C4-2B (cell line): ENCODE results near the gene MED13L.
"Not testable (repeated sequence)": the region's sequence is repeated elsewhere in the genome, so short reads cannot be mapped to it uniquely, and the experiment has no call there.

Experiments
- H3K27ac ChIP-seq: fragments of 450-650 bp; 2 replicates; pipeline ENCODE4 v1.5.1; 2017
- ZFX ChIP-seq: fragments of 450-650 bp; IDR thresholded peaks from 2 replicates; pipeline ENCODE4 v1.6.1; 2017
- TF ChIP-seq, protein P1 (sequence below): fragments of 450-650 bp; conservative IDR thresholded peaks from 2 replicates; pipeline ENCODE4 v1.5.1; 2017; ENCODE audit warnings: mild to moderate bottlenecking

MED13L gene

GRCh38 chr12:116284396-116284795, 6.9 kb upstream of the MED13L start:
- TF ChIP-seq, protein P1, sequence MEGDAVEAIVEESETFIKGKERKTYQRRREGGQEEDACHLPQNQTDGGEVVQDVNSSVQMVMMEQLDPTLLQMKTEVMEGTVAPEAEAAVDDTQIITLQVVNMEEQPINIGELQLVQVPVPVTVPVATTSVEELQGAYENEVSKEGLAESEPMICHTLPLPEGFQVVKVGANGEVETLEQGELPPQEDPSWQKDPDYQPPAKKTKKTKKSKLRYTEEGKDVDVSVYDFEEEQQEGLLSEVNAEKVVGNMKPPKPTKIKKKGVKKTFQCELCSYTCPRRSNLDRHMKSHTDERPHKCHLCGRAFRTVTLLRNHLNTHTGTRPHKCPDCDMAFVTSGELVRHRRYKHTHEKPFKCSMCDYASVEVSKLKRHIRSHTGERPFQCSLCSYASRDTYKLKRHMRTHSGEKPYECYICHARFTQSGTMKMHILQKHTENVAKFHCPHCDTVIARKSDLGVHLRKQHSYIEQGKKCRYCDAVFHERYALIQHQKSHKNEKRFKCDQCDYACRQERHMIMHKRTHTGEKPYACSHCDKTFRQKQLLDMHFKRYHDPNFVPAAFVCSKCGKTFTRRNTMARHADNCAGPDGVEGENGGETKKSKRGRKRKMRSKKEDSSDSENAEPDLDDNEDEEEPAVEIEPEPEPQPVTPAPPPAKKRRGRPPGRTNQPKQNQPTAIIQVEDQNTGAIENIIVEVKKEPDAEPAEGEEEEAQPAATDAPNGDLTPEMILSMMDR = no peak
- no peak overlapping the region for H3K27ac ChIP-seq

- not testable (repeated sequence) for H3K27ac ChIP-seq
These were observed 6.4 kb upstream of the MED13L start for GRCh38 chr12:116283881-116284280.

GRCh38 chr12:116282371-116283286, 5.1 kb upstream of the MED13L start:
- no peak overlapping the region for H3K27ac ChIP-seq
- no peak for TF ChIP-seq ZFX
- TF ChIP-seq, protein P1 = no peak

DNA sequence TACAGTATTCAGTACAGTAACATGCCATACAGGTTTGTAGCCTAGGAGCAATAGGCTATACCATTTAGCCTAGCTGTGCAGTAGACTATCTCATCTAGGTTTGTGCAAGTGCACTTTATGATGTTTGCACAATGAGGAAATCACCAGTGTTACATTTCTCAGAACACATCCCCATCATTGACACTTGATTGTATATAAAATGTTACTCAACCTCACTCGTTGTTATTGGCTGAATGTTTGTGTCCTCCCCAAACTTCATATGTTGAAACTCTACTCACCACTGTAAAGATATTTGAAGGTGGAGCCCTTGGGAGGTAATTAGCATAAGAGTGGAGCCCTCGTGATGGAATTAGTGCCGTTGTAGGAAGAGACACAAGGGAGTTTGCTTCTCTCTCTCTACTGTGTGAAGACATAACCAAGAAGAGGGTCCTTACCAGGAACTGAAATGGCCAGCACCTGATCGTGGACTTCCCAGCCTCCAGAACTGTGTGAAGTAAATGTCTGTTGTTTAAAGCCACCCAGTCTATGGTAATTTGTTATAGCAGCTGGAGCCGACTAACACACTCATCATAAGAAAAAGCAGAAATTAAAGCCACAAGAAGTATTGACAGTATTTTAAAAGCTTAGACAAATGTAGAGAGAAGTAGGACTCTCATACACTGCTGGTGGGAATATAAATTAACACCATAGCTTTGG, 3.2 kb upstream of the MED13L start:
- no peak overlapping the region for H3K27ac ChIP-seq
- TF ChIP-seq, protein P1 = no peak
- TF ChIP-seq ZFX = no peak

DNA sequence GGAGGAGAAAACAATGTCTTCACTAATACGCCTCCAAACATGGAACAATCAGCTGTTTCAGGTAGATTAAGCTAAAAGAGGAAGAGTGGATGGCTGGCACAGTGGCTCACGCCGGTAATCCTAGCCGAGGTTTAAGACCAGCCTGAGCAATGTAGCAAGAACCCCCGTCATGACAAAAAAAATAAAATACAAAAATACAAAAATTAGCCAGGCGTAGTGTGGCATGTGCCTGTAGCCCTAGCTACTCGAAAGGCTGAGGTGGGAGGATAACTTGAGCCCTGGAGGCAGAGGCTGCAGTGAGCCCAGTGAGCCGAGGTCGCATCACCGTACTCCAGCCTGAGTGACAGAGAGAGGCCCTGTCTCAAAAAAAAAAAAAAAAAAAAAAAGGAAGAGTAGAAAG, 1.2 kb upstream of the MED13L start:
- TF ChIP-seq ZFX = no peak
- TF ChIP-seq, protein P1 = no peak
- H3K27ac ChIP-seq = no peak overlapping the region

DNA sequence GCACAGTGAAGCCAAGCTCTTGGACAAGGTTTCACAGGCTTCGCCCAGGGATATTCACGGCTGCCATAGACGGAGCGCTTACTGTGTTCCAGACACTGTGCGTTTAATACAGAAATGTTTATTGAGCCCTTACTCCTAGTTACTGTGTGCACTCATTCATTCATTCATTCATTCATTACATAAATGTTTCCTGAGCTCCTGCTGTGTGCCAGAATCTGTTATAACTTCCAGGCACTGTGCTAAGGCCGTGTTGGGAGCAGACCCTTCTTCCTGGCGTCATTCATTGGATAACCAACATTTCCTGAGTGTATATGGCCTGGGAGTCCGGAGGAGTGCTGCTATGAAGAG, 760 bp upstream of the MED13L start:
- TF ChIP-seq, protein P1 = no peak
- TF ChIP-seq ZFX = no peak
- H3K27ac ChIP-seq = peak overlapping the region; percentile 73

- peak overlapping the region; percentile 73 for H3K27ac ChIP-seq
These were observed 634 bp downstream of the MED13L start for GRCh38 chr12:116276652-116277466.

More at GRCh38 chr12:116276652-116277466, 634 bp downstream of the MED13L start:
- no peak for TF ChIP-seq ZFX
- TF ChIP-seq, protein P1 = no peak
